ELR (cell line): ENCODE results near the gene TYW1B.
"Not testable (repeated sequence)": the region's sequence is repeated elsewhere in the genome, so short reads cannot be mapped to it uniquely, and the experiment has no call there.

Source experiments
- DNase-seq: peaks from one replicate; pipeline ENCODE4 v3.0.0-alpha.2; 2015; ENCODE audit warnings: low read depth

The TYW1B gene

GRCh38 chr7:72697066-72697465 is 130.9 kb downstream of the TYW1B start:
- DNase-seq: not testable (repeated sequence)

- not testable (repeated sequence) for DNase-seq
Measured at GRCh38 chr7:72696643-72697042, 131.4 kb downstream of the TYW1B start.

GRCh38 chr7:72695482-72695881 is 132.5 kb downstream of the TYW1B start:
- DNase-seq: not testable (repeated sequence)

GRCh38 chr7:72691442-72691841 is 136.6 kb downstream of the TYW1B start:
- DNase-seq: not testable (repeated sequence)

- not testable (repeated sequence) for DNase-seq
Measured at GRCh38 chr7:72690177-72690576, 137.8 kb downstream of the TYW1B start.

- not testable (repeated sequence) for DNase-seq
Measured at GRCh38 chr7:72689344-72689743, 138.7 kb downstream of the TYW1B start.

GRCh38 chr7:72681211-72681610 is 146.8 kb downstream of the TYW1B start:
- DNase-seq: not testable (repeated sequence)

GRCh38 chr7:72676880-72677279 is 151.1 kb downstream of the TYW1B start:
- not testable (repeated sequence) for DNase-seq

GRCh38 chr7:72676086-72676690 is 151.8 kb downstream of the TYW1B start:
- DNase-seq: not testable (repeated sequence)

- DNase-seq: not testable (repeated sequence)
Measured at GRCh38 chr7:72675686-72676085, 152.3 kb downstream of the TYW1B start.

GRCh38 chr7:72674394-72674793 is 153.6 kb downstream of the TYW1B start:
- DNase-seq: no peak

- not testable (repeated sequence) for DNase-seq
Measured at GRCh38 chr7:72670850-72671249, 157.2 kb downstream of the TYW1B start.

- not testable (repeated sequence) for DNase-seq
Measured at GRCh38 chr7:72668435-72668834, 159.6 kb downstream of the TYW1B start.

- DNase-seq: not testable (repeated sequence)
Measured at GRCh38 chr7:72667049-72667448, 161.0 kb downstream of the TYW1B start.

GRCh38 chr7:72648574-72648973 is 179.4 kb downstream of the TYW1B start:
- DNase-seq: not testable (repeated sequence)

GRCh38 chr7:72643708-72644107 is 184.3 kb downstream of the TYW1B start:
- not testable (repeated sequence) for DNase-seq

GRCh38 chr7:72641485-72642248 is 186.3 kb downstream of the TYW1B start:
- not testable (repeated sequence) for DNase-seq

- not testable (repeated sequence) for DNase-seq
Measured at GRCh38 chr7:72640740-72641139, 187.3 kb downstream of the TYW1B start.

GRCh38 chr7:72635273-72635908 is 192.6 kb downstream of the TYW1B start:
- not testable (repeated sequence) for DNase-seq

GRCh38 chr7:72632765-72633292 is 195.2 kb downstream of the TYW1B start:
- DNase-seq: not testable (repeated sequence)

- DNase-seq: not testable (repeated sequence)
Measured at GRCh38 chr7:72628375-72628774, 199.6 kb downstream of the TYW1B start.

GRCh38 chr7:72626428-72627011 is 201.5 kb downstream of the TYW1B start:
- not testable (repeated sequence) for DNase-seq
